OCI-LY3 (cell line): ENCODE results near the gene AGTR1.

ENCODE experiments used
- EZH2phosphoT487 ChIP-seq: fragments of 200-600 bp; shearing (Covaris generic); IDR thresholded peaks from 2 replicates; pipeline ENCODE4 v1.6.1; 2018; ENCODE audit warnings: antibody characterized with exemption, mixed run types, low read depth
- TF ChIP-seq, protein P1 (sequence below): fragments of 200-600, 300-600 bp; sonication (generic); IDR thresholded peaks from 2 replicates; pipeline ENCODE4 v1.5.1; 2014; ENCODE audit warnings: antibody characterized with exemption, low read length, low read depth

DNA sequence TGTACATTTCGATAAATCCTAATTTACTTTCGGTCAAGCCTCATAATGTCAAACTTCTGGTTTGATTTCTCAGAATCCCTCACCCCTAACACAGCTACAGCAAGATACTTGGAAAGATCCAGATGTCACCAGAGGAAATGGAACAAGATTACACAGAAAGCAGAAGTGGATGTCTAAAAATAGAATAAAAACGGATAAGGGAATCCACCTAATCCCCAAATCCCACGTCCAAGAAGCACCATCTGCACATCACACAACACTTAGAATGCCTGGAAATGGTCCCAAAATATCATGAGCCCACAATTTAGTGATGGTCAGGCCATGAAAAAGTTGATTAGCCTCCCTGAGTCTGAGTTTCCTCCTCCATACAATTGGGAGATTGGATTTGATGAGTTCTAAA is 61.7 kb downstream of the AGTR1 start:
- TF ChIP-seq, protein P1, sequence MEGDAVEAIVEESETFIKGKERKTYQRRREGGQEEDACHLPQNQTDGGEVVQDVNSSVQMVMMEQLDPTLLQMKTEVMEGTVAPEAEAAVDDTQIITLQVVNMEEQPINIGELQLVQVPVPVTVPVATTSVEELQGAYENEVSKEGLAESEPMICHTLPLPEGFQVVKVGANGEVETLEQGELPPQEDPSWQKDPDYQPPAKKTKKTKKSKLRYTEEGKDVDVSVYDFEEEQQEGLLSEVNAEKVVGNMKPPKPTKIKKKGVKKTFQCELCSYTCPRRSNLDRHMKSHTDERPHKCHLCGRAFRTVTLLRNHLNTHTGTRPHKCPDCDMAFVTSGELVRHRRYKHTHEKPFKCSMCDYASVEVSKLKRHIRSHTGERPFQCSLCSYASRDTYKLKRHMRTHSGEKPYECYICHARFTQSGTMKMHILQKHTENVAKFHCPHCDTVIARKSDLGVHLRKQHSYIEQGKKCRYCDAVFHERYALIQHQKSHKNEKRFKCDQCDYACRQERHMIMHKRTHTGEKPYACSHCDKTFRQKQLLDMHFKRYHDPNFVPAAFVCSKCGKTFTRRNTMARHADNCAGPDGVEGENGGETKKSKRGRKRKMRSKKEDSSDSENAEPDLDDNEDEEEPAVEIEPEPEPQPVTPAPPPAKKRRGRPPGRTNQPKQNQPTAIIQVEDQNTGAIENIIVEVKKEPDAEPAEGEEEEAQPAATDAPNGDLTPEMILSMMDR, result no peak
- no peak for TF ChIP-seq EZH2phosphoT487
